Measurements from ENCODE around the gene CD164L2.

- TF ChIP-seq, protein P1, sequence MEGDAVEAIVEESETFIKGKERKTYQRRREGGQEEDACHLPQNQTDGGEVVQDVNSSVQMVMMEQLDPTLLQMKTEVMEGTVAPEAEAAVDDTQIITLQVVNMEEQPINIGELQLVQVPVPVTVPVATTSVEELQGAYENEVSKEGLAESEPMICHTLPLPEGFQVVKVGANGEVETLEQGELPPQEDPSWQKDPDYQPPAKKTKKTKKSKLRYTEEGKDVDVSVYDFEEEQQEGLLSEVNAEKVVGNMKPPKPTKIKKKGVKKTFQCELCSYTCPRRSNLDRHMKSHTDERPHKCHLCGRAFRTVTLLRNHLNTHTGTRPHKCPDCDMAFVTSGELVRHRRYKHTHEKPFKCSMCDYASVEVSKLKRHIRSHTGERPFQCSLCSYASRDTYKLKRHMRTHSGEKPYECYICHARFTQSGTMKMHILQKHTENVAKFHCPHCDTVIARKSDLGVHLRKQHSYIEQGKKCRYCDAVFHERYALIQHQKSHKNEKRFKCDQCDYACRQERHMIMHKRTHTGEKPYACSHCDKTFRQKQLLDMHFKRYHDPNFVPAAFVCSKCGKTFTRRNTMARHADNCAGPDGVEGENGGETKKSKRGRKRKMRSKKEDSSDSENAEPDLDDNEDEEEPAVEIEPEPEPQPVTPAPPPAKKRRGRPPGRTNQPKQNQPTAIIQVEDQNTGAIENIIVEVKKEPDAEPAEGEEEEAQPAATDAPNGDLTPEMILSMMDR (conservative IDR thresholded peaks at IDR 0.05; ENCODE audit: low read length), result no peak
- no peak for TF ChIP-seq EZH2phosphoT487 (IDR thresholded peaks at IDR 0.05; ENCODE audit: borderline replicate concordance)
Measured at GRCh38 chr1:27379564-27380122, 3.5 kb downstream of the CD164L2 start.

Measured in Loucy (cell line).